Pons (tissue), 1 donor: ENCODE data around the gene AHNAK.
A peak's percentile ranks its signal among the peaks of the same experiment; 100 is the strongest.
"Not testable (repeated sequence)": the region's sequence is repeated elsewhere in the genome, so short reads cannot be mapped to it uniquely, and the experiment has no call there.

Source experiments
- DNase-seq: peaks from one replicate; pipeline ENCODE4 v3.0.0-alpha.2; 2016; ENCODE audit warnings: low spot score

Gene AHNAK

GRCh38 chr11:62573592-62574362 is 27.2 kb upstream of the AHNAK start, which contains the start of gene EEF1G:
Gene EEF1G (minus strand): TSS chr11:62573891. CDS start chr11:62573842, 49 bp downstream.
- DNase-seq: peak; percentile 100

GRCh38 chr11:62573006-62573591 is 26.5 kb upstream of the AHNAK start:
- DNase-seq: peak; percentile 26

GRCh38 chr11:62572431-62572830 is 25.8 kb upstream of the AHNAK start:
- no peak for DNase-seq

GRCh38 chr11:62571493-62571892 is 24.9 kb upstream of the AHNAK start:
- DNase-seq: not testable (repeated sequence)

- DNase-seq: not testable (repeated sequence)
Observed at GRCh38 chr11:62570903-62571302, 24.3 kb upstream of the AHNAK start.

- DNase-seq: no peak
Observed at GRCh38 chr11:62569611-62570010, 23.0 kb upstream of the AHNAK start.

- no peak for DNase-seq
Observed at GRCh38 chr11:62567018-62567633, 20.5 kb upstream of the AHNAK start.

- no peak for DNase-seq
Observed at GRCh38 chr11:62566247-62566646, 19.6 kb upstream of the AHNAK start.

GRCh38 chr11:62565100-62565802 is 18.6 kb upstream of the AHNAK start:
- DNase-seq: no peak

- DNase-seq: not testable (repeated sequence)
Observed at GRCh38 chr11:62561677-62562230, 15.1 kb upstream of the AHNAK start.

GRCh38 chr11:62560566-62561103 is 14.0 kb upstream of the AHNAK start:
- no peak for DNase-seq

GRCh38 chr11:62559626-62560025 is 13.0 kb upstream of the AHNAK start:
- not testable (repeated sequence) for DNase-seq

- no peak for DNase-seq
Observed at GRCh38 chr11:62559204-62559603, 12.6 kb upstream of the AHNAK start.

GRCh38 chr11:62558669-62559068 is 12.1 kb upstream of the AHNAK start:
- DNase-seq: no peak

GRCh38 chr11:62556875-62557631 is 10.4 kb upstream of the AHNAK start:
- no peak for DNase-seq

- peak; percentile 81 for DNase-seq
Observed at GRCh38 chr11:62556108-62556874, 9.7 kb upstream of the AHNAK start.

GRCh38 chr11:62555464-62556107 is 9.0 kb upstream of the AHNAK start:
- no peak for DNase-seq

- no peak for DNase-seq
Observed at GRCh38 chr11:62554387-62555167, 8.0 kb upstream of the AHNAK start.

GRCh38 chr11:62553839-62554361 is 7.3 kb upstream of the AHNAK start:
- no peak for DNase-seq
